Fibroblast of lung (primary cell): ENCODE data around the gene NFATC2IP.

ENCODE experiments used
- CTCF ChIP-seq, 2 donors: IDR thresholded peaks in 1 of 2; conservative IDR thresholded peaks in 1 of 2; 1 replicate in 1 of 2; 2 replicates in 1 of 2; pipeline ENCODE4 v1.5.1; 2011 to 2012; ENCODE audit warnings: low read length in 2 of 2, control low read depth in 1 of 2, inconsistent platforms in 1 of 2, low read depth in 1 of 2, mild to moderate bottlenecking in 1 of 2
- EZH2 ChIP-seq: IDR thresholded peaks from 2 replicates; pipeline ENCODE4 v1.5.1; 2012; ENCODE audit warnings: low read length, control low read depth, mild to moderate bottlenecking; ENCODE audit errors: missing control alignments

- TF ChIP-seq CTCF (conservative IDR thresholded peaks at IDR 0.05 in 1 of 2, IDR thresholded peaks at IDR 0.05 in 1 of 2; ENCODE audit: low read depth in 1 of 2, low read length in 2 of 2): no peak
- no peak for TF ChIP-seq EZH2
These were observed 48.9 kb upstream of the NFATC2IP start for GRCh38 chr16:28901862-28902261.
